ENCODE results near the gene ATXN2.
"Not testable (repeated sequence)": the region's sequence is repeated elsewhere in the genome, so short reads cannot be mapped to it uniquely, and the experiment has no call there.

DNA sequence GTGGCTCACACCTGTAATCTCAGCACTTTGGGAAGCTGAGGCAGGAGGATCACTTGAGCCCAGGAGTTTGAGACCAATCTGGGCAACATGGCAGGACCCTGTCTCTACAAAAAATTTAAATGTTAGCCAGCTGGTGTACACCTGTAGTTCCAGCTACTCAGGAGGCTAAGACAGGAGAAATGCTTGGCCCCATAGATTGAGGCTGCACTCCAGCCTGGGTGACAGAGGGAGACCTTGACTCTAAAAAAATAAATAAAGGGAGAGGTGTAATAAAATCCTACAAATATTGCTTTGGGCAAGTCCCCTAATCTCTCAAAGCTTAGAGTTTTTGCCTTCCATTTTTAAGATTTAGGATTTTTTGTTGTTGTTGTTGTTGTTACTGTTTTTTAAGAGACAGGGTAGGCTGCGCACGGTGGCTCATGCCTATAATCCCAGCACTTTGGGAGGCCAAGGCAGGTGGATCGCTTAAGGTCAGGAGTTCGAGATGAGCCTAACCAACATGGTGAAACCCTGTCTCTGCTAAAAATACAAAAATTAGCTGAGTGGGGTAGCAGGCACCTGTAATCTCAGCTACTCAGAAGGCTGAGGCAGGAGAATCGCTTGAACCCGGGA is 7.6 kb downstream of the ATXN2 start:
- TF ChIP-seq, protein P1, sequence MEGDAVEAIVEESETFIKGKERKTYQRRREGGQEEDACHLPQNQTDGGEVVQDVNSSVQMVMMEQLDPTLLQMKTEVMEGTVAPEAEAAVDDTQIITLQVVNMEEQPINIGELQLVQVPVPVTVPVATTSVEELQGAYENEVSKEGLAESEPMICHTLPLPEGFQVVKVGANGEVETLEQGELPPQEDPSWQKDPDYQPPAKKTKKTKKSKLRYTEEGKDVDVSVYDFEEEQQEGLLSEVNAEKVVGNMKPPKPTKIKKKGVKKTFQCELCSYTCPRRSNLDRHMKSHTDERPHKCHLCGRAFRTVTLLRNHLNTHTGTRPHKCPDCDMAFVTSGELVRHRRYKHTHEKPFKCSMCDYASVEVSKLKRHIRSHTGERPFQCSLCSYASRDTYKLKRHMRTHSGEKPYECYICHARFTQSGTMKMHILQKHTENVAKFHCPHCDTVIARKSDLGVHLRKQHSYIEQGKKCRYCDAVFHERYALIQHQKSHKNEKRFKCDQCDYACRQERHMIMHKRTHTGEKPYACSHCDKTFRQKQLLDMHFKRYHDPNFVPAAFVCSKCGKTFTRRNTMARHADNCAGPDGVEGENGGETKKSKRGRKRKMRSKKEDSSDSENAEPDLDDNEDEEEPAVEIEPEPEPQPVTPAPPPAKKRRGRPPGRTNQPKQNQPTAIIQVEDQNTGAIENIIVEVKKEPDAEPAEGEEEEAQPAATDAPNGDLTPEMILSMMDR (IDR thresholded peaks at IDR 0.05): not testable (repeated sequence)
- TF ChIP-seq POLR2A (IDR thresholded peaks at IDR 0.05): not testable (repeated sequence)
